ENCODE measurements around the gene BICD1. TPM values are rescaled to one million over a fixed set of nuclear protein-coding genes. Genes with fewer than 3 reads are reported as not detected.
A peak's percentile ranks its signal among the peaks of the same experiment; 100 is the strongest.

BICD1 gene
- total RNA-seq, 4 donors from 2014 or later = 1.5 to 4.5 (median 2.4) TPM

DNA sequence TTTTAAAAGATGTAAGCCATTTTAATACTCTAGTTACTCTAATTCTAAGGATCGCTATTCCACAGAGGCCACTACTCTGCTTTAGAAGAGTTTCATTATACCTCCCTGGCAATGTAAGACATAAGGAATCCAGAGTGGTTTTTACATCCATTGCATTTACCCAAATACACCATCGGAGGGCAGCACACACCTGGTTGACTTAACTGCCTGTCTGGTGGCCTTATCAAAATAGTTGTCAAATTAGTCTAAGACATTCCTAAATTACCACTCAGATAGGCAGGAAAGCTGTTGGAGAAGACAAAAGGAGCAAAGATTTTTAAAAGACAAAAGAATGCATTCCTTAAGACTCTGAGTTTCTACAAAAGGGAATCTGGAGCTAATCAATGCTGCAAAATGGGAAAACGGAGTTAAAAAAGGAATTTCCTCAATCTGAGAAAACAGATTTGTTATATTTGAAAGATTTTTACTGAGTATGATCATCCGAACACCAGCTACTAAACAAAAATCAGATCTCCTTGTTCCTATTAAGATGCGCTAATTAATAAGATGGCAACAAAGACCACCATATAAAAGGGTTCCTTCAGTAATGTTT is 258.9 kb downstream of the BICD1 start:
- TF ChIP-seq, protein P1, sequence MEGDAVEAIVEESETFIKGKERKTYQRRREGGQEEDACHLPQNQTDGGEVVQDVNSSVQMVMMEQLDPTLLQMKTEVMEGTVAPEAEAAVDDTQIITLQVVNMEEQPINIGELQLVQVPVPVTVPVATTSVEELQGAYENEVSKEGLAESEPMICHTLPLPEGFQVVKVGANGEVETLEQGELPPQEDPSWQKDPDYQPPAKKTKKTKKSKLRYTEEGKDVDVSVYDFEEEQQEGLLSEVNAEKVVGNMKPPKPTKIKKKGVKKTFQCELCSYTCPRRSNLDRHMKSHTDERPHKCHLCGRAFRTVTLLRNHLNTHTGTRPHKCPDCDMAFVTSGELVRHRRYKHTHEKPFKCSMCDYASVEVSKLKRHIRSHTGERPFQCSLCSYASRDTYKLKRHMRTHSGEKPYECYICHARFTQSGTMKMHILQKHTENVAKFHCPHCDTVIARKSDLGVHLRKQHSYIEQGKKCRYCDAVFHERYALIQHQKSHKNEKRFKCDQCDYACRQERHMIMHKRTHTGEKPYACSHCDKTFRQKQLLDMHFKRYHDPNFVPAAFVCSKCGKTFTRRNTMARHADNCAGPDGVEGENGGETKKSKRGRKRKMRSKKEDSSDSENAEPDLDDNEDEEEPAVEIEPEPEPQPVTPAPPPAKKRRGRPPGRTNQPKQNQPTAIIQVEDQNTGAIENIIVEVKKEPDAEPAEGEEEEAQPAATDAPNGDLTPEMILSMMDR (IDR thresholded peaks at IDR 0.05) = no peak
- TF ChIP-seq POLR2A (IDR thresholded peaks at IDR 0.05) = no peak
- H3K4me3 ChIP-seq (ENCODE audit: low read depth, poor library complexity, severe bottlenecking) = no peak overlapping the region
- 51 to 57% methylated on average over 5 of the region's 5 CpGs for WGBS, 2 donors
- peak in 1 of 2 donors; percentile 43 for DNase-seq (ENCODE audit: low spot score in 2 of 2)
- intact Hi-C loops (cut with DNase I; ENCODE audit: low total_unique reads) = no loop called here

DNA sequence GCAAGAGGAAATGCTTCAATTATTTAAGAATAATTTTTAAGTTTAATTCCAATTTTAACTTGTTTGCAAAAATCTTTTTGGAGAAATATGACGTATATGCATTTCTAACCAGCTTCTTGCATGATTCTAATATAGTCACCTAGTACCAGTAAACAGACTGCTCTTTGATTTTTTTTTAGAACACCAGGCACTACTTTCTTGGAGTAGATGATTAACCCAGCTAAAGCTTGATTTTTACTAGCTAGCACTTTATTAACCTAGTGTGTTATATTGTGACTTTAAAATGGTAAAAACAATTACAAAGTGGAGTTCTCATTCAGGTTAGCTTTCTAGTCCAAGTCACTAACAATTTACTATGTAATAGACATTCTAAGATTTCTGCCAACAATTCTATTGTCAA is 260.1 kb downstream of the BICD1 start:
- no peak for DNase-seq (ENCODE audit: low spot score in 2 of 2)

DNA sequence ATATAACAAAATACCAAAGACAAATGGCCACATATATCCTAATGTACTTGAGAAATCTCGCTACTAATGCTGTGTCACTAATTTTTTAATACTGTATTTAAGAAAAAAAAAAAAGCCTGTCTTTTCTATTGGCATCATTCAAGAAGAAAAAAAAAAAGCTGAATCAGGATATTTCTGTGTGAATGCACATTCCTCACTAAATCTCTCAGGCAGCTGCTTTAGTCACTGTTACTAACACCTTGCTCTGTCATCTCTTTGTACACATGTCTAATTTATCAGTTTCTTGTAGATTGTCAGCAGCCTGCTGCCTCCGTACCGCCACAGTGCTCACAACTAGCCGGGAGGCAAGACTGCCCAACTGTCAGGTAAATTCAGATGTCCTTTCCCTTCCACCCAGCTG is 260.7 kb downstream of the BICD1 start:
- H3K4me3 ChIP-seq (ENCODE audit: low read depth, poor library complexity, severe bottlenecking) = no peak overlapping the region
- DNase-seq (ENCODE audit: low spot score in 2 of 2) = no peak
- no peak for TF ChIP-seq POLR2A (IDR thresholded peaks at IDR 0.05)
- TF ChIP-seq, protein P1 (IDR thresholded peaks at IDR 0.05) = no peak
- intact Hi-C loops (cut with DNase I; ENCODE audit: low total_unique reads) = no loop called here
- 84% methylated on average over 4 of the region's 4 CpGs for WGBS, 2 donors

More for the DNA sequence above, 260.1 kb downstream of the BICD1 start:
- H3K4me3 ChIP-seq (ENCODE audit: low read depth, poor library complexity, severe bottlenecking) = no peak overlapping the region
- no peak for TF ChIP-seq POLR2A (IDR thresholded peaks at IDR 0.05)
- TF ChIP-seq, protein P1 (IDR thresholded peaks at IDR 0.05) = no peak
- WGBS, 2 donors = 88 to 90% methylated on average over 1 of the region's 1 CpG
- intact Hi-C loops (cut with DNase I; ENCODE audit: low total_unique reads) = no loop called here

DNA sequence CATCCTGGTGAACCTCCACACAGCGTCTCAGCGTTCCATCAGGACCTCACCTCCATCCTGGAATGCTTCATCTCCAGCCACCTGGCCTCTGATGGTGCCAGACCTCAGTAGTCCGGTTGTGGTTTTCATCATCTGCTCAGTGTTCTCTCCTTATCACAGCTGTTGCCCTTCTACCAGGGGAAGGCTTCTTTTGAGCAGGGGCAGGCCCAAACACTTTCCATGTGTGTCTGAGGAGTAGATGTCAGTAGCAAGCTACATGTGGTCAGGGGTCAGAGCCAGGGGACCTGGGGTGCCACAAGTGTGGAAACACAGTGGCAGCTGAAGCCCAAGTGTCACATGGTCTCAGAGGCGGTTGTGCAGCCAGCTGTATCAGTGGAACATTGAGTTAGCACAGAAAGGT is 262.6 kb downstream of the BICD1 start:
- 44 to 62% methylated on average over 4 of the region's 4 CpGs for WGBS, 2 donors
- no peak for DNase-seq (ENCODE audit: low spot score in 2 of 2)
- TF ChIP-seq, protein P1 (IDR thresholded peaks at IDR 0.05) = no peak
- TF ChIP-seq POLR2A (IDR thresholded peaks at IDR 0.05) = no peak
- intact Hi-C loops (cut with DNase I; ENCODE audit: low total_unique reads) = no loop called here
- no peak overlapping the region for H3K4me3 ChIP-seq (ENCODE audit: low read depth, poor library complexity, severe bottlenecking)

DNA sequence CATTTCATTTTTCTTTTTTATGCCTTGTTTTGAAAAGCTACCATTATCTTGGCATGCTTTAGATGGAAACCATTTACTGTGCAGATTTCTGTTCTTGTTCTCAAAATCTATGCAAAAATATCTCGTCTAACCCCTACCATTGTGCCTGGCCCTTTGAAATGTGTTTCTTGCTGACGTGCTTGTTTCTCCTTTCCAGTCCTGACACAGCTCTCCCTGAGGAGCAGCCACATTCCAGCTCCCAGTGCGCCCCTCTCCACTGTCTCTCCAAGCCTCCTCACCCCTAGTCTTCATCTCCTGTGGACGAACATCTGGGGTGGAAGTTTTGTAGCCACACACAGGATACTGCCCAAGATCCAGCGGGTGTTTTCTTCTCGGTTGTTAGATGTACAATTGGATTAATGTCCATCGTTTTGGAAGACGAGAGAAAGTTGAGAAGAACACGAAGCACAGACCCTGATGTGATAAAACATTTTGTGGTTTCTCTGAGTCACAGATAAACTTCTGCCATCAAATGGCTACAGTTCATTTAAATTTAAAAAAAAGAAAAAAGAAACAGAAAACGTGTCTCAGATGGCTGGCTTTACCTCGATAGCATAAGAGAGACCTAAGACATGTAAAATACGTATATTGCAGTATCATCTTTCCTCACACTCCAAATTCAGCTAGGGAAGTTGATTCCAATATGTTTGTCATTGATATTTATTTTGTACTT is 270.9 kb downstream of the BICD1 start:
- TF ChIP-seq, protein P1 (IDR thresholded peaks at IDR 0.05) = no peak
- TF ChIP-seq POLR2A (IDR thresholded peaks at IDR 0.05) = no peak
- WGBS, 2 donors = 67 to 78% methylated on average over 12 of the region's 12 CpGs
- no peak overlapping the region for H3K4me3 ChIP-seq (ENCODE audit: low read depth, poor library complexity, severe bottlenecking)
- intact Hi-C loops (cut with DNase I; ENCODE audit: low total_unique reads) = no loop called here
- no peak for DNase-seq (ENCODE audit: low spot score in 2 of 2)
